ENCODE results near the gene RND3.

Gene RND3

GRCh38 chr2:150485871-150486538, 1.5 kb downstream of the RND3 start:
- no peaks in the 10 kb centered on the region for H3K36me3 ChIP-seq (ENCODE audit: insufficient read depth)
- H3K79me2 ChIP-seq (ENCODE audit: insufficient read depth, low read depth), result peaks cover 16% of the 10 kb centered on the region; the same call in 1 of the 2 replicates

GRCh38 chr2:150485114-150485870, 2.2 kb downstream of the RND3 start:
- Histone ChIP-seq H3K27ac (peak overlapping the region; percentile 61; the same call in 1 of the 2 replicates), H3K9ac (peak overlapping the region; percentile 77), H3K4me2 (peak overlapping the region; percentile 55), H2AFZ (ENCODE audit: low read depth) (peak overlapping the region; percentile 86), H3K4me3 (IDR thresholded peaks at IDR 0.05; ENCODE audit: insufficient read depth, low read depth, low read length) (no peak overlapping the region), H3K79me2 (ENCODE audit: insufficient read depth, low read depth) (peaks cover 16% of the 10 kb centered on the region; the same call in 1 of the 2 replicates), H4K20me1 (ENCODE audit: insufficient read depth) (no peaks in the 10 kb centered on the region), H3K36me3 (ENCODE audit: insufficient read depth) (no peaks in the 10 kb centered on the region), H3K4me1 (ENCODE audit: low read depth, poor library complexity, severe bottlenecking) (peaks cover 24% of the 10 kb centered on the region), H3K27me3 (ENCODE audit: insufficient read depth, low read depth) (no peaks in the 10 kb centered on the region)
- no peak for TF ChIP-seq CTCF (conservative IDR thresholded peaks at IDR 0.05; ENCODE audit: low read depth, low read length)

More at GRCh38 chr2:150485871-150486538, 1.5 kb downstream of the RND3 start:
- Histone ChIP-seq H2AFZ (ENCODE audit: low read depth) (peak overlapping the region; percentile 86), H3K27me3 (ENCODE audit: insufficient read depth, low read depth) (no peaks in the 10 kb centered on the region), H3K9ac (peak overlapping the region; percentile 77), H3K4me1 (ENCODE audit: low read depth, poor library complexity, severe bottlenecking) (peaks cover 24% of the 10 kb centered on the region), H3K4me2 (peak overlapping the region; percentile 55), H3K4me3 (IDR thresholded peaks at IDR 0.05; ENCODE audit: insufficient read depth, low read depth, low read length) (no peak overlapping the region), H4K20me1 (ENCODE audit: insufficient read depth) (no peaks in the 10 kb centered on the region), H3K27ac (peak overlapping the region; percentile 61)
- no peak for TF ChIP-seq CTCF (conservative IDR thresholded peaks at IDR 0.05; ENCODE audit: low read depth, low read length)

- no peak overlapping the region for H3K27ac ChIP-seq
- no peaks in the 10 kb centered on the region for H3K36me3 ChIP-seq (ENCODE audit: insufficient read depth)
- H3K79me2 ChIP-seq (ENCODE audit: insufficient read depth, low read depth), result peaks cover 17% of the 10 kb centered on the region; the same call in 1 of the 2 replicates
- no peak overlapping the region; the same call in 1 of the 2 replicates for H3K9ac ChIP-seq
- peaks cover 24% of the 10 kb centered on the region for H3K4me1 ChIP-seq (ENCODE audit: low read depth, poor library complexity, severe bottlenecking)
- no peak overlapping the region for H3K4me3 ChIP-seq (IDR thresholded peaks at IDR 0.05; ENCODE audit: insufficient read depth, low read depth, low read length)
- TF ChIP-seq CTCF (conservative IDR thresholded peaks at IDR 0.05; ENCODE audit: low read depth, low read length), result no peak
- H4K20me1 ChIP-seq (ENCODE audit: insufficient read depth), result no peaks in the 10 kb centered on the region
- H3K4me2 ChIP-seq, result peak overlapping the region; percentile 55
- no peaks in the 10 kb centered on the region for H3K27me3 ChIP-seq (ENCODE audit: insufficient read depth, low read depth)
- peak overlapping the region; percentile 86; the same call in 1 of the 2 replicates for H2AFZ ChIP-seq (ENCODE audit: low read depth)
These were observed 2.9 kb downstream of the RND3 start for GRCh38 chr2:150484461-150485021.

- Histone ChIP-seq H3K27me3 (ENCODE audit: insufficient read depth, low read depth) (no peaks in the 10 kb centered on the region), H2AFZ (ENCODE audit: low read depth) (no peak overlapping the region), H3K4me3 (IDR thresholded peaks at IDR 0.05; ENCODE audit: insufficient read depth, low read depth, low read length) (no peak overlapping the region), H3K79me2 (ENCODE audit: insufficient read depth, low read depth) (peaks cover 22% of the 10 kb centered on the region; the same call in 1 of the 2 replicates), H3K27ac (no peak overlapping the region), H3K36me3 (ENCODE audit: insufficient read depth) (no peaks in the 10 kb centered on the region), H3K9ac (no peak overlapping the region), H3K4me2 (peak overlapping the region; percentile 55; the same call in 1 of the 2 replicates), H3K4me1 (ENCODE audit: low read depth, poor library complexity, severe bottlenecking) (peaks cover 24% of the 10 kb centered on the region), H4K20me1 (ENCODE audit: insufficient read depth) (no peaks in the 10 kb centered on the region)
- no peak for TF ChIP-seq CTCF (conservative IDR thresholded peaks at IDR 0.05; ENCODE audit: low read depth, low read length)
These were observed 3.5 kb downstream of the RND3 start for GRCh38 chr2:150484006-150484405.
